GM18505 (cell line): Measurements from ENCODE around the gene RBM20.

ENCODE experiments used
- ATAC-seq: cut with Tn5 transposase; IDR thresholded peaks from one replicate; pipeline ENCODE4 v1.9.1; 2021; ENCODE audit not compliant: unreplicated experiment
- POLR2A ChIP-seq: IDR thresholded peaks from 4 replicates; pipeline ENCODE4 v1.6.1; 2011; ENCODE audit warnings: borderline replicate concordance; ENCODE audit not compliant: insufficient read depth, insufficient read length; ENCODE audit errors: extremely low read depth

RBM20 gene

DNA sequence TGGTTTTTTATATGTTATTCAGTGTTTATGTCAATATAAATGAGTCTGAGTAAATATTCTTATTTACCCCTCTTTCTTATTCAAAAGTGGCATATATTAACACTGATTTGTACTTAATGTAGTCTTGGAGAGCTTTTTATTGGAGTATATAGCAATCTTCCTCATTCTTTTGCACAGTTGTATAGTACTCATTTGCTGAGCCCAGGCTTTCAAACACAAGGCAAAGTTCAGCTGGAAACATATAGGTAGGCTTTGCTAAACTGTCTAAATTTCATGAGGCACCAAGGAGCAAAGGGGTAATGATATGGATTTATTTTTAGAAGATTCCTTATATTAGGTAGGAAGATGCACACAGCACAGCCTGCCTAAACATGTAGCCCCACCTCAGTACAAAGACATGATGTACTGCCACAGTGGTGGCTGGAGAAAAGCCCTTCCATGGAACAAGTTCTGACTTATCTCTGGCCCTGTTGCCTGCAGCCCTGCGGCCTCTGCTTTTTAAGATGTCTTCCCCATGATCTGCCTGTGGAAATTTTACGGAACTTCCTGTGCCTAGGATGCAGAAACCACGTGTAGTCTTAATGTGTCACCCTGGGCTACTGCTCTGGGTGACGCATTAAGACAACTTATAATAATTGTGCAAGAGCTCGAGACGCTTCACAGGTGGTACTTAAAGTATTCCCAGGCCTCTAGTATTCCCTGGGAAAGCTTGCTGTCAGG is 218.0 kb downstream of the RBM20 start:
- no peak for ATAC-seq
- no peak for TF ChIP-seq POLR2A

- no peak for TF ChIP-seq POLR2A
- no peak for ATAC-seq
These were observed 218.8 kb downstream of the RBM20 start for GRCh38 chr10:110862961-110863360.

- no peak for TF ChIP-seq POLR2A
- no peak for ATAC-seq
These were observed 219.2 kb downstream of the RBM20 start for GRCh38 chr10:110863361-110863760.

DNA sequence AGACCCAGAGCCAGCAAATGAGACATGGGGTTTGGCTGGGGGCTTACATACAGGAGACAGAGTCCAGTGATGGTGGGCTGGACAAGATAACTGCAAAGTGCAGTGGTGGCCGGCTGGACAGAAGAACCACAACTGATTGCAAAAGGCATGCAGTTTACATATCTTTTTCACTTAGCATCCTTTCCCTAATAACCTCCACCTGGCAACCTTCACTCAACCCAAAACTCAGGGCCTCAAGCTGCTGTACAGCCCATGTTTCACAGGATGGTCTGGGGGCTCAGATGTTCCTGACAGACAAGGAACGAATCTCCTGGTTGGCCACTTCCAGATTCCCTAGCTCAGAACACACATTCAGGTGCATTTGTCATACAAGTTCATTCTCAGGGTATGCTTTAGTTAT is 219.8 kb downstream of the RBM20 start:
- TF ChIP-seq POLR2A = no peak
- no peak for ATAC-seq

DNA sequence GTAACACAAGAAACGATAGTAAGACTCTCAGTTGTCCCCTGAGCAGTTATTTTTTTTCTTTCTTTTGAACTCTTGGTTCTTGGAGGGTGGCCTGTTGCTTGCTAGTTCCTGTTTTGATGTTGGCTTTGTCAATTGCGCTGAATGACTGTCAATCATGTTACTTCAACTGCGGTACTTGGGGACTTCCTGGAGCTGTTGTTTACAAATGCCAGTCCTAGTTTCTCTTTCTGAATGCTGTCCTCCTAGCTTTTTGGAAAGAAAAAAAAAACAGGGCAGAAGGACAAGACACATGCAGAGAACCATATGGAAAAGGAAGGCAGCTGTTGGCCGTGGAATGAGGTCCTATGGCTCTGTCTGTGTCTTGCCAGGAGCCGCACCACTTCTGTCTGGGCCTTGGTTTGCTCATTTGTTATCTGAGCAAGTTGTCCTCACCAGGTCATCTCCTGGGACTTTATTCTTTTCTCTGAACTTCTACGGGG is 220.6 kb downstream of the RBM20 start:
- TF ChIP-seq POLR2A = peak; percentile 18
- peak; percentile 48 for ATAC-seq

DNA sequence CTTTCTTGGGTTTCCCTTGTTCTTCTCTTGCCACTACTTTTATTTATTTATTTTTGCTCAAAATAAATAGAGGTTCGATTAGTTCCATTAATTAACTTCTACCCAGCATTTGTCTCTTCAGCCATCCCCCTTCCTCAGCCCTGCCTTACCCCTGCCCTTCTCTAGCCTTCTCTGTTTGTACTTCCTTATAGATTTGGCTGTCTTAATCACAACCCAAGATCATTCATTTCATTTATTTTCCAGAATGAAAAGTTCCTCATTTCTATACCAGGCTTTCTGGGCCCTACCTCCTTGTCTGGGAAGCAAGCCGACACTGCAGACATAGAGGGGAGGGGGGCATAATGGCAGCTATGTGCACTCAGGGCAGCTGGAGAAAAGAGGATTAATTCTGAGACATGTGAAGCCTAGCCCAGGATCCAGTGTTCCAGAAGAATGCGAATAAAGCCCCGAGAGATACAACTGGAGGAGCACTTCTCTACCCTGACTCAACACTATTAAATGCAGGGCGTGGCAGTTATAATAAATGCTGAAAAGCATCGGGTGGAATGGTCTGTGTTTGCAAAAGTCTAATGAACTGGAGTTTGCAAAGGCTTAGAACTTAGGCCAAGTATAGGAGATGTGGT is 221.2 kb downstream of the RBM20 start:
- ATAC-seq = no peak
- no peak for TF ChIP-seq POLR2A

DNA sequence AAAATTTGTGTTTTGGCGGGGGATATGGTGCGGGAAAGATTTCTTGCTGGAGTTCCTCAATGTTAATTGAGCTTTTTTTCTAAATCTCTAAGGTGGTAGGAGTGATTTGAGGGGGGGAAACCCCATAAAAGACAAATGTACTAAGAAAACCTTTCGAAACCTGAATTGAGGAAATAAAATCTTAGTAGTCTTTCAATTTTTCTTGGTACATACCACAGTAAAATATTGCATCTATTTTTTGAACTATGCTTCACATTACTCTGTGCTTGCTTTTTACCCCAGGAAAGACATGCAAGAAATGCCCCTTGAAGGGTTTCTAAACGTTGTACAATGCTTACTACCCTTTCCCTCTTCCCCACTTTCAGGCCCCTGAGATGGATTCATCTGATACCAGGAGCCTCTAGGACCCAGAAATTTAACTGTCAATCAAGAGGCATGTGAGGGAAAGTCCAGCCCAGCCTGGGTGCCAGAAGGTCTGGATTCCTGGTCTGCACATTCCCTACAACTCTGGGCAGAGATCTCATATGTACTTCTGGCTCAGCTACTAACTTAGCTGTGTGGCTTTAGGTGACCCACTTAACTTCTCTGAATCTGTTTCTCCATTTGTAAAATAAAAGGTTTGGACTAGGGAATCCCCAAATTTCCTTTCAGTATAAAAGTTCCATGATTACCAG is 221.8 kb downstream of the RBM20 start:
- TF ChIP-seq POLR2A = no peak
- no peak for ATAC-seq

DNA sequence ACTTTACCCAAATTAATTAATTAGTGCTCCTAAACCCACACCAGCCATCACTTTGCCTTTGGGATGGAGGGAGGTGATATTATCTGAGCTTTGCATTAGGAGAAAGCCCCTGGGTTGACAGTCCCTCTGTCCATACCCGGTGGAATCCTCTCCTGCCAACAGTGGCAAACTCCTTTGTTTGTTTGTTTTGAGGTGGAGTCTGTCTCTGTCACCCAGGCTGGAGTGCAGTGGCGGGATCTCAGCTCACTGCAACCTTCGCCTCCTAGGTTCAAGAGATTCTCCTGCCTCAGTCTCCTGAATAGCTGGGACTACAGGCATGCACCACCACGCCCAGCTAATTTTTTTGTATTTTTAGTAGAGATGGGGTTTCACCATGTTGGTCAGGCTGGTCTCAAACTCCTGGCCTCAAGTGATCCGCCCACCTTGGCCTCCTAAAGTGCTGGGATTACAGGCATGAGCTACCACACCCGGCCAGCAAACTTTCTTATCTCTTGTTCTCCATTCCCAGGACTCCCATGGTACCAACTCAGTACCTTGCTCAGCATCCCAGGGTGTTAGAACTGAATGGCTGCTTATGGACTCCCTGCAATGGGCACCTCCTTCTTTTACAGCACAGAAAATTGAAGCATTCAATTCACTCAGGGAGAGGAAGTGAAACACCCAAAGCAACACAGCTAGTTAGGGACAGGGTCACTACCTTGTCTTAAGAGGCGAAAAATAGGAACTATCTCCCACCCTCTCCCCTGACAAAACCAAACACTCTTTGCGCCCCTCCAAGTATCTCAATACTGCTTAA is 223.1 kb downstream of the RBM20 start:
- ATAC-seq = peak; percentile 24

GRCh38 chr10:110867807-110868465 is 223.8 kb downstream of the RBM20 start:
- no peak for TF ChIP-seq POLR2A
- ATAC-seq = no peak

DNA sequence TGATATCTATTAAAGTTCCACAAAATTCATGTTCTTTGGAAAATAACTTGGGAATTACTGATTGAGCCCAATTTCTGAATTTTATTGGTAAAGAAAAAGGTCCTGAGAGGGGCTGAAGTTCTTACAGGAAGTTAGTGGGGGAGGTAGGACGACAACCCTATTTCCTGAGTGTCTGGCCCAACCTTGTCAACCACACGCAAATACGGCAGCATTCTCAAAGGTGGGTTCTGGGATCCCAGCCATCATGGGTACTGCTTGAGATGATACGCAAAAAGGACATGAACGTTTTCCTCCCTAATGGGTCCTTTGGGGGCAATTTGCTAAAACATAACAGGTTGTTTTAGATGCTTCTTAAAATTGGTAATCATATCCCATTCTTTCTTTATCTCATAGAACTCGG is 224.8 kb downstream of the RBM20 start:
- TF ChIP-seq POLR2A = no peak
- ATAC-seq = no peak

DNA sequence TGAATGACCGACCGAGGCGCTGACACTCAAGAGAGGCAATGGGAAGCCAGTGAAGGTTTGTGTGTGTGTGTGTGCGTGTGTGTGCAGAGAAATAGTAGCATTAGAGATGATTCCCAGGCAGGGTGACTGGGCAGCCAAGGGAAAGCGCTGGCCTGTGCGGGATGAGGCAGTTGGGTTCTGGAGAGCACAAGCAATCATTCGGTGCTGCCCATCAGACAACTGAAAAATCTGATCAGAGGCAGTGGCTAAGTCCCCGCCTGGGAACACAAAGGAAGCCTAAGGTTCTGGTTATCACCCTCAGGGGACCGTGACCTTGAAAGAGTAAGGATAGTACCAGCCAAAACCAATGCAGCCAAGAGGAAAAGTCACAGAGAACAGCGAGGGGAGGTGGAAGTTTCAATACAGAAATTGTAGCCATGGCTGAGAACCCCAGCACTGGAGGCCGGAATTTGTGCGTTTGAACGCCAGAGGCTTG is 226.7 kb downstream of the RBM20 start:
- TF ChIP-seq POLR2A = no peak
- ATAC-seq = no peak

GRCh38 chr10:110871298-110872084 is 227.4 kb downstream of the RBM20 start, which contains the start of gene PDCD4:
Gene PDCD4 (plus strand): TSS chr10:110871928. CDS start chr10:110876028, 4,100 bp downstream.
- peak; percentile 93 for TF ChIP-seq POLR2A
- peak; percentile 71 for ATAC-seq
